GM23338 (cell line): ENCODE measurements around the gene TULP3. TPM values are rescaled to one million over a fixed set of nuclear protein-coding genes. Genes with fewer than 3 reads are reported as not detected.

Experiments used
- ATAC-seq: fragments of 200-7000 bp; cut with Tn5 transposase; 3 replicates; pipeline ENCODE4 v1.9.1; 2020
- DNase-seq: peaks from one replicate; pipeline ENCODE4 v3.0.0-alpha.2; 2015; ENCODE audit warnings: low spot score
- H2AFZ ChIP-seq: fragments of 200-600 bp; sonication (generic); 2 replicates; pipeline ENCODE4 v1.8.0; 2016; ENCODE audit warnings: antibody characterized with exemption, mild to moderate bottlenecking, moderate library complexity
- H3F3A ChIP-seq: fragments of 200-600 bp; sonication (generic); replicated peaks from 2 replicates; pipeline ENCODE4 v1.8.0; 2017; ENCODE audit warnings: antibody characterized with exemption, mixed run types, low read depth
- H3K27ac ChIP-seq: fragments of 200-600 bp; sonication (generic); 2 replicates; pipeline ENCODE4 v1.6.1; 2016; ENCODE audit warnings: low read depth
- H3K27me3 ChIP-seq: fragments of 200-600 bp; sonication (generic); 2 replicates; pipeline ENCODE4 v1.8.0; 2016; ENCODE audit warnings: mild to moderate bottlenecking, mixed run types, moderate library complexity; ENCODE audit not compliant: insufficient read depth
- H3K36me3 ChIP-seq: fragments of 200-600 bp; sonication (generic); 2 replicates; pipeline ENCODE4 v1.8.0; 2016; ENCODE audit warnings: mild to moderate bottlenecking; ENCODE audit not compliant: insufficient read depth
- H3K4me1 ChIP-seq: fragments of 200-600 bp; sonication (generic); 2 replicates; pipeline ENCODE4 v1.8.0; 2016; ENCODE audit warnings: mild to moderate bottlenecking, moderate library complexity; ENCODE audit not compliant: insufficient read depth
- H3K4me2 ChIP-seq: fragments of 200-600 bp; sonication (generic); 2 replicates; pipeline ENCODE4 v1.7.1; 2017; ENCODE audit warnings: mixed run types
- H3K4me3 ChIP-seq: fragments of 200-600 bp; sonication (generic); 2 replicates; pipeline ENCODE4 v1.6.1; 2016; ENCODE audit warnings: mixed run types
- H3K79me2 ChIP-seq: fragments of 200-600 bp; sonication (generic); replicated peaks from 2 replicates; pipeline ENCODE4 v1.8.0; 2017; ENCODE audit warnings: mild to moderate bottlenecking; ENCODE audit not compliant: insufficient read depth
- H3K9me2 ChIP-seq: fragments of 200-600 bp; sonication (generic); 2 replicates; pipeline ENCODE4 v1.8.0; 2017; ENCODE audit not compliant: insufficient read depth
- H4K20me1 ChIP-seq: fragments of 200-600 bp; sonication (generic); replicated peaks from 2 replicates; pipeline ENCODE4 v1.8.0; 2017; ENCODE audit warnings: mild to moderate bottlenecking; ENCODE audit not compliant: insufficient read depth
- H3K27ac Mint-ChIP-seq: 2 replicates; pipeline ENCODE4 v1.8.0; 2020; ENCODE audit warnings: inconsistent platforms, mild to moderate bottlenecking, moderate library complexity, mixed read lengths
- H3K27me3 Mint-ChIP-seq: 3 replicates; pipeline ENCODE4 v1.8.0; 2022; ENCODE audit warnings: low read depth, mild to moderate bottlenecking, moderate library complexity, mixed read lengths, inconsistent platforms; ENCODE audit not compliant: insufficient read depth, poor library complexity
- H3K36me3 Mint-ChIP-seq: 3 replicates; pipeline ENCODE4 v1.8.0; 2021; ENCODE audit warnings: low read depth, mild to moderate bottlenecking, inconsistent platforms, moderate library complexity, mixed read lengths
- H3K4me1 Mint-ChIP-seq: 3 replicates; pipeline ENCODE4 v1.8.0; 2020; ENCODE audit warnings: mild to moderate bottlenecking, inconsistent platforms, mixed read lengths
- H3K4me3 Mint-ChIP-seq: 3 replicates; pipeline ENCODE4 v1.8.0; 2021; ENCODE audit warnings: moderate library complexity, mild to moderate bottlenecking, inconsistent platforms, mixed read lengths
- H3K9me3 Mint-ChIP-seq: 3 replicates; pipeline ENCODE4 v1.8.0; 2020; ENCODE audit warnings: moderate library complexity, mild to moderate bottlenecking, inconsistent platforms, mixed read lengths
- EZH2 ChIP-seq: fragments of 200-600 bp; sonication (generic); IDR thresholded peaks from one replicate; pipeline ENCODE4 v1.8.0; 2017; ENCODE audit warnings: antibody characterized with exemption, mild to moderate bottlenecking, low read depth; ENCODE audit not compliant: unreplicated experiment
- EZH2phosphoT487 ChIP-seq: fragments of 200-600 bp; sonication (generic); IDR thresholded peaks from one replicate; pipeline ENCODE4 v1.8.1; 2018; ENCODE audit warnings: antibody characterized with exemption; ENCODE audit not compliant: unreplicated experiment
- JUNB ChIP-seq: IDR thresholded peaks from one replicate; pipeline ENCODE4 v1.6.1; 2016; ENCODE audit warnings: antibody characterized with exemption; ENCODE audit not compliant: unreplicated experiment
- NANOG ChIP-seq: IDR thresholded peaks from 2 replicates; pipeline ENCODE4 v1.6.1; 2016; ENCODE audit warnings: antibody characterized with exemption, borderline replicate concordance
- STAT1 ChIP-seq: IDR thresholded peaks from one replicate; pipeline ENCODE4 v1.6.1; 2016; ENCODE audit warnings: antibody characterized with exemption; ENCODE audit not compliant: unreplicated experiment
- ZNF114 ChIP-seq: fragments of 250-450 bp; sonication (Bioruptor Pico); IDR thresholded peaks from 2 replicates; pipeline ENCODE4 v1.5.0; 2020; ENCODE audit warnings: mild to moderate bottlenecking, moderate library complexity
- ZNF331 ChIP-seq: fragments of 250-450 bp; sonication (Bioruptor Pico); IDR thresholded peaks from 2 replicates; pipeline ENCODE4 v1.5.0; 2020; ENCODE audit warnings: low read depth, mild to moderate bottlenecking, moderate library complexity
- polyA plus RNA-seq: library from polyadenylated mRNA; unstranded; fragments of >200 nt; fragmentation: Nextera tagmentation; extraction: Ambion mirVana; gene quantifications from 2 replicates; pipeline ENCODE4 v1.2.1, GENCODE V29; 2016
- total RNA-seq: library from RNA; depleted of rRNA; stranded (reverse); fragments of >200 nt; shearing (Covaris generic); gene quantifications from 2 replicates; pipeline ENCODE4 v1.2.3, GENCODE V29; 2014
- TF ChIP-seq, protein P1 (sequence below): fragments of 250-450 bp; sonication (Bioruptor Pico); IDR thresholded peaks from 2 replicates; pipeline ENCODE4 v1.5.0; 2020; ENCODE audit warnings: mild to moderate bottlenecking, moderate library complexity
- TF ChIP-seq, protein P2 (sequence below), 2 experiments: fragments of 200-600 bp in 1 of 2; sonication (generic) in 1 of 2; conservative IDR thresholded peaks; 2 replicates each; pipeline versions ENCODE4 v1.5.1 to v1.6.1; 2016 to 2017; ENCODE audit warnings: antibody characterized with exemption in 2 of 2, low read depth in 2 of 2, mild to moderate bottlenecking in 2 of 2, moderate library complexity in 1 of 2
- TF ChIP-seq, protein P3 (sequence below): IDR thresholded peaks from 2 replicates; pipeline ENCODE4 v1.6.1; 2016; ENCODE audit warnings: antibody characterized with exemption

Gene TULP3
- total and polyA plus RNA-seq, 2 experiments from 2014 or later = 15.1 to 18.8 TPM

DNA sequence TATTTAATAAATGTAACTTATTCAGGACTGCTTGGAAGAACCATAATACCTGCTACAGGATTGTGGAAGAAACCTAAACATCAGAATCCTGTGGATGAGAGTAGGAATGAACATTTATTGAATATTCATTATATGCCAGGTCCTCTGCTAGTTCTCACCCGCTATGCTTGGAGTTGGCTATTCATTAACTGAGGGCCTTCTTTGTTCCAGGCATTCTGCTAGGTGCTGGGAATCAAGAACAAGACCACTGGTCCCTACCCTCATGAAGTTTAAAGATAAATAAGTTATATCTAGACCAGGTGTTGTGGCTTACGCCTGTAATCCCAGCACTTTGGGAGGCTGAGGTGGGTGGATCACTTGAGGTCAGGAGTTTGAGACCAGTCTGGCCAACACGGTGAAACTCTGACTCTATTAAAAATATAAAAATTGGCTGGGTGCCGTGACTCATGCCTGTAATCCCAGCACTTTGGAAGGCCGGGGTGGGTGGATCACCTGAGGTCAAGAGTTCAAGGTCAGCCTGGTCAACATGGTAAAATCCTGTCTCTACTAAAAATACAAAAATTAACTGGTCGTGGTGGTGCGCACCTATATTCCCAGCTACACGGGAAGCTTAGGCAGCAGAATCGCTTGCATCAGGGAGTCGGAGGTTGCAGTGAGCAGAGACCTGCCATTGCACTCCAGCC lies 3.8 kb upstream of the TULP3 start (continued):
- TF ChIP-seq, protein P1, sequence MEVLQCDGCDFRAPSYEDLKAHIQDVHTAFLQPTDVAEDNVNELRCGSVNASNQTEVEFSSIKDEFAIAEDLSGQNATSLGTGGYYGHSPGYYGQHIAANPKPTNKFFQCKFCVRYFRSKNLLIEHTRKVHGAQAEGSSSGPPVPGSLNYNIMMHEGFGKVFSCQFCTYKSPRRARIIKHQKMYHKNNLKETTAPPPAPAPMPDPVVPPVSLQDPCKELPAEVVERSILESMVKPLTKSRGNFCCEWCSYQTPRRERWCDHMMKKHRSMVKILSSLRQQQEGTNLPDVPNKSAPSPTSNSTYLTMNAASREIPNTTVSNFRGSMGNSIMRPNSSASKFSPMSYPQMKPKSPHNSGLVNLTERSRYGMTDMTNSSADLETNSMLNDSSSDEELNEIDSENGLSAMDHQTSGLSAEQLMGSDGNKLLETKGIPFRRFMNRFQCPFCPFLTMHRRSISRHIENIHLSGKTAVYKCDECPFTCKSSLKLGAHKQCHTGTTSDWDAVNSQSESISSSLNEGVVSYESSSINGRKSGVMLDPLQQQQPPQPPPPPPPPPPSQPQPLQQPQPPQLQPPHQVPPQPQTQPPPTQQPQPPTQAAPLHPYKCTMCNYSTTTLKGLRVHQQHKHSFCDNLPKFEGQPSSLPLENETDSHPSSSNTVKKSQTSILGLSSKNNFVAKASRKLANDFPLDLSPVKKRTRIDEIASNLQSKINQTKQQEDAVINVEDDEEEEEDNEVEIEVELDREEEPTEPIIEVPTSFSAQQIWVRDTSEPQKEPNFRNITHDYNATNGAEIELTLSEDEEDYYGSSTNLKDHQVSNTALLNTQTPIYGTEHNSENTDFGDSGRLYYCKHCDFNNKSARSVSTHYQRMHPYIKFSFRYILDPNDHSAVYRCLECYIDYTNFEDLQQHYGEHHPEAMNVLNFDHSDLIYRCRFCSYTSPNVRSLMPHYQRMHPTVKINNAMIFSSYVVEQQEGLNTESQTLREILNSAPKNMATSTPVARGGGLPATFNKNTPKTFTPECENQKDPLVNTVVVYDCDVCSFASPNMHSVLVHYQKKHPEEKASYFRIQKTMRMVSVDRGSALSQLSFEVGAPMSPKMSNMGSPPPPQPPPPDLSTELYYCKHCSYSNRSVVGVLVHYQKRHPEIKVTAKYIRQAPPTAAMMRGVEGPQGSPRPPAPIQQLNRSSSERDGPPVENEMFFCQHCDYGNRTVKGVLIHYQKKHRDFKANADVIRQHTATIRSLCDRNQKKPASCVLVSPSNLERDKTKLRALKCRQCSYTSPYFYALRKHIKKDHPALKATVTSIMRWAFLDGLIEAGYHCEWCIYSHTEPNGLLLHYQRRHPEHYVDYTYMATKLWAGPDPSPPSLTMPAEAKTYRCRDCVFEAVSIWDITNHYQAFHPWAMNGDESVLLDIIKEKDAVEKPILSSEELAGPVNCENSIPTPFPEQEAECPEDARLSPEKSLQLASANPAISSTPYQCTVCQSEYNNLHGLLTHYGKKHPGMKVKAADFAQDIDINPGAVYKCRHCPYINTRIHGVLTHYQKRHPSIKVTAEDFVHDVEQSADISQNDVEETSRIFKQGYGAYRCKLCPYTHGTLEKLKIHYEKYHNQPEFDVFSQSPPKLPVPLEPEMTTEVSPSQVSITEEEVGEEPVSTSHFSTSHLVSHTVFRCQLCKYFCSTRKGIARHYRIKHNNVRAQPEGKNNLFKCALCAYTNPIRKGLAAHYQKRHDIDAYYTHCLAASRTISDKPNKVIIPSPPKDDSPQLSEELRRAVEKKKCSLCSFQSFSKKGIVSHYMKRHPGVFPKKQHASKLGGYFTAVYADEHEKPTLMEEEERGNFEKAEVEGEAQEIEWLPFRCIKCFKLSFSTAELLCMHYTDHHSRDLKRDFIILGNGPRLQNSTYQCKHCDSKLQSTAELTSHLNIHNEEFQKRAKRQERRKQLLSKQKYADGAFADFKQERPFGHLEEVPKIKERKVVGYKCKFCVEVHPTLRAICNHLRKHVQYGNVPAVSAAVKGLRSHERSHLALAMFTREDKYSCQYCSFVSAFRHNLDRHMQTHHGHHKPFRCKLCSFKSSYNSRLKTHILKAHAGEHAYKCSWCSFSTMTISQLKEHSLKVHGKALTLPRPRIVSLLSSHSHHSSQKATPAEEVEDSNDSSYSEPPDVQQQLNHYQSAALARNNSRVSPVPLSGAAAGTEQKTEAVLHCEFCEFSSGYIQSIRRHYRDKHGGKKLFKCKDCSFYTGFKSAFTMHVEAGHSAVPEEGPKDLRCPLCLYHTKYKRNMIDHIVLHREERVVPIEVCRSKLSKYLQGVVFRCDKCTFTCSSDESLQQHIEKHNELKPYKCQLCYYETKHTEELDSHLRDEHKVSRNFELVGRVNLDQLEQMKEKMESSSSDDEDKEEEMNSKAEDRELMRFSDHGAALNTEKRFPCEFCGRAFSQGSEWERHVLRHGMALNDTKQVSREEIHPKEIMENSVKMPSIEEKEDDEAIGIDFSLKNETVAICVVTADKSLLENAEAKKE (CRISPR knock-in tag) = no peak

DNA sequence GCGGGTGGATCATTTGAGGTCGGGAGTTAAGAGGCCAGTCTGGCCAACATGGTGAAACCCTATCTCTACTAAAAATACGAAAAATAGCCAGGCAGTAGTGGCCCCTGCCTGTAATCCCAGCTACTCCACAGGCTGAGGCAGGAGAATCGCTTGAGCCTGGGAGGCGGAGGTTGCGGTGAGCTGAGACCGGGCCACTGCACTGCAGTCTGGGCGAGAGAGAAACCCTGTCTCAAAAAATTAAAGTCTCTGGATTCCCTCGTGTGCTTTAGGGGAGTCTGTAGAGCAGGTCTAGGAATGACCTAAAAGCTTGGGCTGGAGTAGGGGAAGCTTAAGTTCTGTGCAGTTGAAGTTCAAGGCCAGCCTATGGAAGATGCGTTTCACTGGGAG lies 697 bp upstream of the TULP3 start:
- peaks cover 3% of the 10 kb centered on the region; the same call in 1 of the 3 replicates for H3K9me3 Mint-ChIP-seq
- peak overlapping the region; percentile 90 for H3K27ac Mint-ChIP-seq
- ATAC-seq (no peak), DNase-seq (no peak)
- peaks cover 28% of the 10 kb centered on the region for H3K36me3 ChIP-seq
- peak overlapping the region; percentile 90 for H3K4me2 ChIP-seq
- peak overlapping the region; percentile 96 for H2AFZ ChIP-seq
- peak overlapping the region; percentile 90 for H3K27ac ChIP-seq
- H3K36me3 Mint-ChIP-seq = peaks cover 39% of the 10 kb centered on the region
- H3K27me3 Mint-ChIP-seq = peaks cover 22% of the 10 kb centered on the region
- H3K4me3 ChIP-seq = peak overlapping the region; percentile 90
- H3K27me3 ChIP-seq = no peaks in the 10 kb centered on the region
- H3K4me3 Mint-ChIP-seq = peak overlapping the region; percentile 91
- no peaks in the 10 kb centered on the region for H3K9me2 ChIP-seq
- H3K79me2 ChIP-seq = peaks cover 25% of the 10 kb centered on the region
- H4K20me1 ChIP-seq = peaks cover 25% of the 10 kb centered on the region; the same call in 1 of the 2 replicates
- H3K4me1 Mint-ChIP-seq = peaks cover 17% of the 10 kb centered on the region
- H3K4me1 ChIP-seq = peaks cover 4% of the 10 kb centered on the region
- peaks cover 27% of the 10 kb centered on the region for H3F3A ChIP-seq
- TF ChIP-seq, protein P2, sequence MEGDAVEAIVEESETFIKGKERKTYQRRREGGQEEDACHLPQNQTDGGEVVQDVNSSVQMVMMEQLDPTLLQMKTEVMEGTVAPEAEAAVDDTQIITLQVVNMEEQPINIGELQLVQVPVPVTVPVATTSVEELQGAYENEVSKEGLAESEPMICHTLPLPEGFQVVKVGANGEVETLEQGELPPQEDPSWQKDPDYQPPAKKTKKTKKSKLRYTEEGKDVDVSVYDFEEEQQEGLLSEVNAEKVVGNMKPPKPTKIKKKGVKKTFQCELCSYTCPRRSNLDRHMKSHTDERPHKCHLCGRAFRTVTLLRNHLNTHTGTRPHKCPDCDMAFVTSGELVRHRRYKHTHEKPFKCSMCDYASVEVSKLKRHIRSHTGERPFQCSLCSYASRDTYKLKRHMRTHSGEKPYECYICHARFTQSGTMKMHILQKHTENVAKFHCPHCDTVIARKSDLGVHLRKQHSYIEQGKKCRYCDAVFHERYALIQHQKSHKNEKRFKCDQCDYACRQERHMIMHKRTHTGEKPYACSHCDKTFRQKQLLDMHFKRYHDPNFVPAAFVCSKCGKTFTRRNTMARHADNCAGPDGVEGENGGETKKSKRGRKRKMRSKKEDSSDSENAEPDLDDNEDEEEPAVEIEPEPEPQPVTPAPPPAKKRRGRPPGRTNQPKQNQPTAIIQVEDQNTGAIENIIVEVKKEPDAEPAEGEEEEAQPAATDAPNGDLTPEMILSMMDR (conservative IDR thresholded peaks at IDR 0.05; ENCODE audit: low read depth in 2 of 2) = no peak
- TF ChIP-seq STAT1 = no peak
- no peak for TF ChIP-seq NANOG
- no peak for TF ChIP-seq EZH2
- TF ChIP-seq EZH2phosphoT487 = no peak
- TF ChIP-seq ZNF331 (CRISPR knock-in tag) = no peak
- TF ChIP-seq ZNF114 = no peak
- no peak for TF ChIP-seq JUNB
- TF ChIP-seq, protein P3, sequence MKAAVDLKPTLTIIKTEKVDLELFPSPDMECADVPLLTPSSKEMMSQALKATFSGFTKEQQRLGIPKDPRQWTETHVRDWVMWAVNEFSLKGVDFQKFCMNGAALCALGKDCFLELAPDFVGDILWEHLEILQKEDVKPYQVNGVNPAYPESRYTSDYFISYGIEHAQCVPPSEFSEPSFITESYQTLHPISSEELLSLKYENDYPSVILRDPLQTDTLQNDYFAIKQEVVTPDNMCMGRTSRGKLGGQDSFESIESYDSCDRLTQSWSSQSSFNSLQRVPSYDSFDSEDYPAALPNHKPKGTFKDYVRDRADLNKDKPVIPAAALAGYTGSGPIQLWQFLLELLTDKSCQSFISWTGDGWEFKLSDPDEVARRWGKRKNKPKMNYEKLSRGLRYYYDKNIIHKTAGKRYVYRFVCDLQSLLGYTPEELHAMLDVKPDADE = no peak
